GM10847 (cell line): ENCODE data around the gene FRMD8.

Experiments
- POLR2A ChIP-seq: IDR thresholded peaks from 2 replicates; pipeline ENCODE4 v1.6.1; 2011; ENCODE audit not compliant: insufficient read length; ENCODE audit errors: extremely low read depth

FRMD8 gene

GRCh38 chr11:65438257-65439151 is 52.1 kb downstream of the FRMD8 start:
- no peak for TF ChIP-seq POLR2A

- TF ChIP-seq POLR2A: no peak
Observed at GRCh38 chr11:65439331-65440181, 53.1 kb downstream of the FRMD8 start.

GRCh38 chr11:65440831-65441499 is 54.5 kb downstream of the FRMD8 start:
- no peak for TF ChIP-seq POLR2A

- TF ChIP-seq POLR2A: no peak
Observed at GRCh38 chr11:65442842-65443331, 56.5 kb downstream of the FRMD8 start.

- TF ChIP-seq POLR2A: no peak
Observed at GRCh38 chr11:65444314-65445051, 58.0 kb downstream of the FRMD8 start.

- no peak for TF ChIP-seq POLR2A
Observed at GRCh38 chr11:65445101-65445603, 58.7 kb downstream of the FRMD8 start.

GRCh38 chr11:65445604-65446445 is 59.4 kb downstream of the FRMD8 start:
- TF ChIP-seq POLR2A: peak; percentile 12

- no peak for TF ChIP-seq POLR2A
Observed at GRCh38 chr11:65446446-65447277, 60.2 kb downstream of the FRMD8 start.

- TF ChIP-seq POLR2A: no peak
Observed at GRCh38 chr11:65448074-65448417, 61.6 kb downstream of the FRMD8 start.

GRCh38 chr11:65448418-65449105 is 62.1 kb downstream of the FRMD8 start:
- no peak for TF ChIP-seq POLR2A

GRCh38 chr11:65452806-65453490 is 66.5 kb downstream of the FRMD8 start:
- no peak for TF ChIP-seq POLR2A

GRCh38 chr11:65454311-65454695 is 67.9 kb downstream of the FRMD8 start:
- no peak for TF ChIP-seq POLR2A
